Measurements from ENCODE around the gene CHST9. TPM values are rescaled to one million over a fixed set of nuclear protein-coding genes. Genes with fewer than 3 reads are reported as not detected.

Gene CHST9
- total and polyA plus RNA-seq, 10 of the 15 experiments (the other 5 are each of a cell fraction or from before 2014, with no cell fraction given): 0.34 TPM; not detected in 9

DNA sequence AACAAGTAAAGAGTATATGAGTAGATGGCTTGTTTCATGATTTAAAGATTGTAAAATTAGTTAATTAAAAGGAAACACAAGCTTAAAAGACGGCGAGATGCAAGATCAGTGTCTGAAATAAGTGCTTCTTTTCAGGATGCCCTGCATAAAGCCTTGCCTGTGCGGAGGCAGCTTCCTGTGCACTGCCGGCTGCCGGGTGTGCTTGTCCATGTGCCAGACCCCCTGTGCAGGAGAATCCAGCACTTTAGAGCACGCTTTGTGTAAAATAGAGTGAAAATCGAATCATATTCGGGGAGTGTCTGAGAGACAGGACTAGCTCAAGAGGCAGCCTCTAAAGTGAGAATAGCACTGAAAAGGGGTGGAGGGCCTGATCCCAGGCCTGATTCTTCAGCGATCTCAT lies 154.7 kb downstream of the CHST9 start (continued):
- TF ChIP-seq, protein P1, sequence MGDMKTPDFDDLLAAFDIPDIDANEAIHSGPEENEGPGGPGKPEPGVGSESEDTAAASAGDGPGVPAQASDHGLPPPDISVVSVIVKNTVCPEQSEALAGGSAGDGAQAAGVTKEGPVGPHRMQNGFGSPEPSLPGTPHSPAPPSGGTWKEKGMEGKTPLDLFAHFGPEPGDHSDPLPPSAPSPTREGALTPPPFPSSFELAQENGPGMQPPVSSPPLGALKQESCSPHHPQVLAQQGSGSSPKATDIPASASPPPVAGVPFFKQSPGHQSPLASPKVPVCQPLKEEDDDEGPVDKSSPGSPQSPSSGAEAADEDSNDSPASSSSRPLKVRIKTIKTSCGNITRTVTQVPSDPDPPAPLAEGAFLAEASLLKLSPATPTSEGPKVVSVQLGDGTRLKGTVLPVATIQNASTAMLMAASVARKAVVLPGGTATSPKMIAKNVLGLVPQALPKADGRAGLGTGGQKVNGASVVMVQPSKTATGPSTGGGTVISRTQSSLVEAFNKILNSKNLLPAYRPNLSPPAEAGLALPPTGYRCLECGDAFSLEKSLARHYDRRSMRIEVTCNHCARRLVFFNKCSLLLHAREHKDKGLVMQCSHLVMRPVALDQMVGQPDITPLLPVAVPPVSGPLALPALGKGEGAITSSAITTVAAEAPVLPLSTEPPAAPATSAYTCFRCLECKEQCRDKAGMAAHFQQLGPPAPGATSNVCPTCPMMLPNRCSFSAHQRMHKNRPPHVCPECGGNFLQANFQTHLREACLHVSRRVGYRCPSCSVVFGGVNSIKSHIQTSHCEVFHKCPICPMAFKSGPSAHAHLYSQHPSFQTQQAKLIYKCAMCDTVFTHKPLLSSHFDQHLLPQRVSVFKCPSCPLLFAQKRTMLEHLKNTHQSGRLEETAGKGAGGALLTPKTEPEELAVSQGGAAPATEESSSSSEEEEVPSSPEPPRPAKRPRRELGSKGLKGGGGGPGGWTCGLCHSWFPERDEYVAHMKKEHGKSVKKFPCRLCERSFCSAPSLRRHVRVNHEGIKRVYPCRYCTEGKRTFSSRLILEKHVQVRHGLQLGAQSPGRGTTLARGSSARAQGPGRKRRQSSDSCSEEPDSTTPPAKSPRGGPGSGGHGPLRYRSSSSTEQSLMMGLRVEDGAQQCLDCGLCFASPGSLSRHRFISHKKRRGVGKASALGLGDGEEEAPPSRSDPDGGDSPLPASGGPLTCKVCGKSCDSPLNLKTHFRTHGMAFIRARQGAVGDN (IDR thresholded peaks at IDR 0.05): no peak
- TF ChIP-seq JUNB (IDR thresholded peaks at IDR 0.05): no peak
- TF ChIP-seq, protein P2, sequence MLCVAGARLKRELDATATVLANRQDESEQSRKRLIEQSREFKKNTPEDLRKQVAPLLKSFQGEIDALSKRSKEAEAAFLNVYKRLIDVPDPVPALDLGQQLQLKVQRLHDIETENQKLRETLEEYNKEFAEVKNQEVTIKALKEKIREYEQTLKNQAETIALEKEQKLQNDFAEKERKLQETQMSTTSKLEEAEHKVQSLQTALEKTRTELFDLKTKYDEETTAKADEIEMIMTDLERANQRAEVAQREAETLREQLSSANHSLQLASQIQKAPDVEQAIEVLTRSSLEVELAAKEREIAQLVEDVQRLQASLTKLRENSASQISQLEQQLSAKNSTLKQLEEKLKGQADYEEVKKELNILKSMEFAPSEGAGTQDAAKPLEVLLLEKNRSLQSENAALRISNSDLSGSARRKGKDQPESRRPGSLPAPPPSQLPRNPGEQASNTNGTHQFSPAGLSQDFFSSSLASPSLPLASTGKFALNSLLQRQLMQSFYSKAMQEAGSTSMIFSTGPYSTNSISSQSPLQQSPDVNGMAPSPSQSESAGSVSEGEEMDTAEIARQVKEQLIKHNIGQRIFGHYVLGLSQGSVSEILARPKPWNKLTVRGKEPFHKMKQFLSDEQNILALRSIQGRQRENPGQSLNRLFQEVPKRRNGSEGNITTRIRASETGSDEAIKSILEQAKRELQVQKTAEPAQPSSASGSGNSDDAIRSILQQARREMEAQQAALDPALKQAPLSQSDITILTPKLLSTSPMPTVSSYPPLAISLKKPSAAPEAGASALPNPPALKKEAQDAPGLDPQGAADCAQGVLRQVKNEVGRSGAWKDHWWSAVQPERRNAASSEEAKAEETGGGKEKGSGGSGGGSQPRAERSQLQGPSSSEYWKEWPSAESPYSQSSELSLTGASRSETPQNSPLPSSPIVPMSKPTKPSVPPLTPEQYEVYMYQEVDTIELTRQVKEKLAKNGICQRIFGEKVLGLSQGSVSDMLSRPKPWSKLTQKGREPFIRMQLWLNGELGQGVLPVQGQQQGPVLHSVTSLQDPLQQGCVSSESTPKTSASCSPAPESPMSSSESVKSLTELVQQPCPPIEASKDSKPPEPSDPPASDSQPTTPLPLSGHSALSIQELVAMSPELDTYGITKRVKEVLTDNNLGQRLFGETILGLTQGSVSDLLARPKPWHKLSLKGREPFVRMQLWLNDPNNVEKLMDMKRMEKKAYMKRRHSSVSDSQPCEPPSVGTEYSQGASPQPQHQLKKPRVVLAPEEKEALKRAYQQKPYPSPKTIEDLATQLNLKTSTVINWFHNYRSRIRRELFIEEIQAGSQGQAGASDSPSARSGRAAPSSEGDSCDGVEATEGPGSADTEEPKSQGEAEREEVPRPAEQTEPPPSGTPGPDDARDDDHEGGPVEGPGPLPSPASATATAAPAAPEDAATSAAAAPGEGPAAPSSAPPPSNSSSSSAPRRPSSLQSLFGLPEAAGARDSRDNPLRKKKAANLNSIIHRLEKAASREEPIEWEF (IDR thresholded peaks at IDR 0.05; ENCODE audit: insufficient replicate concordance, low read depth, low read length): no peak
- no peak for TF ChIP-seq CEBPZ (IDR thresholded peaks at IDR 0.05; ENCODE audit: low read depth, low read length)
- TF ChIP-seq, protein P3, sequence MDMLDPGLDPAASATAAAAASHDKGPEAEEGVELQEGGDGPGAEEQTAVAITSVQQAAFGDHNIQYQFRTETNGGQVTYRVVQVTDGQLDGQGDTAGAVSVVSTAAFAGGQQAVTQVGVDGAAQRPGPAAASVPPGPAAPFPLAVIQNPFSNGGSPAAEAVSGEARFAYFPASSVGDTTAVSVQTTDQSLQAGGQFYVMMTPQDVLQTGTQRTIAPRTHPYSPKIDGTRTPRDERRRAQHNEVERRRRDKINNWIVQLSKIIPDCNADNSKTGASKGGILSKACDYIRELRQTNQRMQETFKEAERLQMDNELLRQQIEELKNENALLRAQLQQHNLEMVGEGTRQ (IDR thresholded peaks at IDR 0.05; ENCODE audit: borderline replicate concordance, low read depth, low read length): no peak
- TF ChIP-seq TCF12 (IDR thresholded peaks at IDR 0.05; ENCODE audit: low read depth, low read length): no peak
- no peak for TF ChIP-seq SREBF2 (IDR thresholded peaks at IDR 0.05; ENCODE audit: low read length)
- TF ChIP-seq, protein P4, sequence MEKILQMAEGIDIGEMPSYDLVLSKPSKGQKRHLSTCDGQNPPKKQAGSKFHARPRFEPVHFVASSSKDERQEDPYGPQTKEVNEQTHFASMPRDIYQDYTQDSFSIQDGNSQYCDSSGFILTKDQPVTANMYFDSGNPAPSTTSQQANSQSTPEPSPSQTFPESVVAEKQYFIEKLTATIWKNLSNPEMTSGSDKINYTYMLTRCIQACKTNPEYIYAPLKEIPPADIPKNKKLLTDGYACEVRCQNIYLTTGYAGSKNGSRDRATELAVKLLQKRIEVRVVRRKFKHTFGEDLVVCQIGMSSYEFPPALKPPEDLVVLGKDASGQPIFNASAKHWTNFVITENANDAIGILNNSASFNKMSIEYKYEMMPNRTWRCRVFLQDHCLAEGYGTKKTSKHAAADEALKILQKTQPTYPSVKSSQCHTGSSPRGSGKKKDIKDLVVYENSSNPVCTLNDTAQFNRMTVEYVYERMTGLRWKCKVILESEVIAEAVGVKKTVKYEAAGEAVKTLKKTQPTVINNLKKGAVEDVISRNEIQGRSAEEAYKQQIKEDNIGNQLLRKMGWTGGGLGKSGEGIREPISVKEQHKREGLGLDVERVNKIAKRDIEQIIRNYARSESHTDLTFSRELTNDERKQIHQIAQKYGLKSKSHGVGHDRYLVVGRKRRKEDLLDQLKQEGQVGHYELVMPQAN (conservative IDR thresholded peaks at IDR 0.05): no peak
- TF ChIP-seq RBBP5 (conservative IDR thresholded peaks at IDR 0.05): no peak
- TF ChIP-seq HDAC2 (IDR thresholded peaks at IDR 0.05): no peak
- TF ChIP-seq PAX5 (IDR thresholded peaks at IDR 0.05; ENCODE audit: borderline replicate concordance, low read depth, low read length): no peak

Data from GM12878 (cell line).